ACHN (cell line): Measurements from ENCODE around the gene ME1.

ENCODE experiments used
- DNase-seq: peaks from one replicate; pipeline ENCODE4 v3.0.0-alpha.2; 2015
- in situ Hi-C: cut with HindIII; loops from 2 replicates; pipeline ENCODE4 v1.10.0; 2017; ENCODE audit warnings: low sequenced_read_pairs, low pct_ligation_motif_present, low pct_unique_long_range_greater_than_20kb

Gene ME1

GRCh38 chr6:83439201-83439600 lies 8.3 kb upstream of the ME1 start:
- in situ Hi-C loops, result no loop called here
- DNase-seq, result no peak

GRCh38 chr6:83436674-83437073 lies 5.8 kb upstream of the ME1 start:
- in situ Hi-C loops, result no loop called here
- no peak for DNase-seq

- in situ Hi-C loops, result no loop called here
- DNase-seq, result no peak
These were observed 2.3 kb upstream of the ME1 start for GRCh38 chr6:83433177-83433576.

GRCh38 chr6:83432636-83433035 lies 1.8 kb upstream of the ME1 start:
- no peak for DNase-seq
- in situ Hi-C loops, result no loop called here

DNA sequence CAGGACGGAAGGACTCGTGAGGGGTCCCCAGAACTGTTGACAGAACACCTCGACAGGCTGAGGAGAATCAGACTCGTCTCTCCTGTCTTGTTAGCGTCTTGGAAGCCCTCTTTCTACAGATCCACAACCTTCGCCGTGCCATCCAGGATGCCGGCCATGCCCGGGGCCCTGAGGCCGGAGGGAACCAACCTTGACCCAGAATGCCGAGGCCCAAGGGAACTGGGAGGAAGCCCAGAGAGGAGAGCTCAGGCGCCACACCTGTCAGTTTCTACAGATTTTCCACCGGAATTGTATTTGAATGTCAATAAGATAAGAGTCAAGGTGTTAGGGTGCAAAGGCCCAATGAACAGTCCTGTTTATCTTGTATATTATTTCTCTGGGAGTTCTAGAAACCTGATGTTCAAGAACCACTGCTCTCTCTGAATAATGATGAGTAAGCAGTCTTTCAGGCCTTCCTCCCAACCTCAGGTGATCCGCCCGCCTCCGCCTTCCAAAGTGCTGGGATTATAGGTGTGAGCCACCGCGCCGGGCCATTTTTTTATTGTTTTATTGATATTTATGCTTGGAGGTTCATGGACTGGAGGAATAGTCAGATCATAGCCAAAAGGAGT lies 799 bp upstream of the ME1 start:
- in situ Hi-C loops, result no loop called here
- no peak for DNase-seq

GRCh38 chr6:83429857-83430610 lies 817 bp downstream of the ME1 start:
- DNase-seq, result peak; percentile 48

GRCh38 chr6:83429269-83429668 lies 1.6 kb downstream of the ME1 start:
- in situ Hi-C loops, result no loop called here
- DNase-seq, result no peak

More at GRCh38 chr6:83429857-83430610, 817 bp downstream of the ME1 start:
- in situ Hi-C loops, result no loop called here

DNA sequence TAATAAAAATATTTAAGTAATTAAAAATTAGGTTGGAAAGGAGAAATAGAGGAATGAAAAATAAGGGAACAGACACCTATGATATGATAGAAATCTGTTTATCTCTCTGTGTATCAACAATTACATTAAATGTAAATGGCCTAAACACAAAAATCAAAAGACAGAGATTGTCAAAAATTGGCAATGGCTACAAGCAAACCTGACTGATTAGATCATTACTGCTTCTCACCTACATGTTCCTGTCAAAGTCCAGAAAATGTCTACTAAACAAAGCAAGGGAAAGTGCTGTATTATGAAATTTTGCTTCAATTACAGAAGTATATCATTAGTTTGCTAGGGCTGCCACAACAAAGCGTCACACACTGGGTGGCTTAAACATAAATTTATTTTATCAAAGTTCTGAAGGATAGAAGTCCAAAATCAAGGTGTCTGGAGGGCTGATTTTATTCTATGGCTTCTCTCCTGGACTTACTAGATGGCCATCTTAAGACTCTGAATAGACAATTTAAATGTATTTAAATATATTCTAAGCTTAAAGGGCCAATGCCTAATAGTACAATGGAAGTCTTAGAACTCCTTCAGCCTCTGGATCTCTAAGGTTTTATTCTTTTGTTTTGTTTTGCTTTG lies 6.3 kb downstream of the ME1 start:
- no peak for DNase-seq
- in situ Hi-C loops, result no loop called here

DNA sequence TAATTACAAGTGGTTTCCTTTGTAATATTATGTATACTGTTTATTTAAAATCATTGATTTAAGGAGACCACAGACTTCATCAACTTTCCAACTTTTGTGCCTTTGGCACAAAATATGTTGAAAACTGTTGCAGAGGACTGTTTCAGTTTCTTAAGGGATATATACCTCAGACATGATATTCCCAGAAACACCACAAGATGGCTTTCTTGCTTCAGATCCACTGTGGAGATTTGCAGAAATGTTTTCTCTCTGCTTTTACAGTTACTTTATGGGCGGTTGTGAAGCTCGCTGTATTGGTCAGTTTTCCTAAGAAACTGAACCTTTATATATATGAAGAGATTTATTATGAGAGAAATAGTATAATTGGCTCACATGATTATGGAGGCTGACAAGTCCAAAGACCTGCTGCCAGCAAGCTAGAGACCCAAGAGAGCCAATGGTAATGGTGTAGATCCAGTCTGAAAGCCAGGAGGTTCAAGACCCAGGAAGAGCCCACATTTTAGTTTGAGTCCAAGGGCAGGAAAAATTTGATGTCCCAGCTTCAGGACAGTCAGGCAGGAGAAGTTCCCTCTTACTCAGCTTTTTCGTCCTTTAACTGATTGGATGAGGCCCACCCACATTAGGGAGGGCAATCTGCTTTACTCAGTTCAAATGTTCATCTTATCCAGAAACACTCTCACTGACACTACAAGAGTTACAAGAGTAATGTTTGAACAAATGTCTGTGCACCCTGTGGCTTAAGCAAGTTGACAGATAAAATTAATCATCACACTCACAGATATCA lies 12.8 kb downstream of the ME1 start:
- peak; percentile 55 for DNase-seq
- in situ Hi-C loops, result no loop called here

DNA sequence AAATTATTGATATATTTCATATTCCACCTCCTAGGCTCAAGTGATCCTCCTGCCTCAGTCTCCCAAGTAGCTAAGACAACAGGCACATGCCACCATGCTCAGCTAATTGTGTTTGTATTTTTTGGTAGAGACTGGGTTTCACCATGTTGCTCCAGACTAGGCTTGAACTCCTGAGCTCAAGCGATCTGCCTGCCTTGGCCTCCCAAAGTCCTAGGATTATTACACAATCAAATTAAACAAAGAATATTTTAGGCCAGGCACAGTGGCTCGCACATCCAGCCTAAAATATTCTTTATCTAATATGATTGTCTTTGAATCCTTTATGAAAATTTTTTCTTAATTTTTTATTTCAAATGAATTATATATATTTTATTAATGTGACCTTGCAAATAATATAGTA lies 17.8 kb downstream of the ME1 start:
- in situ Hi-C loops, result no loop called here
- DNase-seq, result no peak

DNA sequence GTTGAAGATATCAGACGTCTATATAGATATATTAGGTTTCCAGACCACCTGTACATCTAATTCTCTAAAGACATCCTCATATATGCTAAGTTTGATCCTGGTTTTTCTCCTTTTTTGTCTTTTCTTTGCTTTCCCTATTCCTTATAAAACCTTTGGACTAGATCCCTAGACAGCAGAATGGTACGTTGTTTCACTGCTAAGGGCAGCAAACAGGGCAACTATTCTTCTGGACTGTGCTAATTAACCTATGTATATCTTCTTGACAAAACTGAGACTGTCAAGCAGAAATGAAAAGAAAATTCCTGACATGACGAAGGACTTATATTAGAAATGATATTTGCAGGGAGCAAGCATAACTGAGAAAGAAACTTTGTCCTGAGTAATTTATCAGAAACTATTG lies 19.1 kb downstream of the ME1 start:
- in situ Hi-C loops, result no loop called here
- no peak for DNase-seq

- no peak for DNase-seq
- in situ Hi-C loops, result no loop called here
These were observed 27.7 kb downstream of the ME1 start for GRCh38 chr6:83403191-83403590.

- in situ Hi-C loops, result no loop called here
- DNase-seq, result no peak
These were observed 41.2 kb downstream of the ME1 start for GRCh38 chr6:83389606-83390005.

GRCh38 chr6:83385473-83385872 lies 45.4 kb downstream of the ME1 start:
- in situ Hi-C loops, result no loop called here
- no peak for DNase-seq

GRCh38 chr6:83384751-83385150 lies 46.1 kb downstream of the ME1 start:
- no peak for DNase-seq
- in situ Hi-C loops, result no loop called here

- in situ Hi-C loops, result no loop called here
- no peak for DNase-seq
These were observed 48.9 kb downstream of the ME1 start for GRCh38 chr6:83381949-83382348.

DNA sequence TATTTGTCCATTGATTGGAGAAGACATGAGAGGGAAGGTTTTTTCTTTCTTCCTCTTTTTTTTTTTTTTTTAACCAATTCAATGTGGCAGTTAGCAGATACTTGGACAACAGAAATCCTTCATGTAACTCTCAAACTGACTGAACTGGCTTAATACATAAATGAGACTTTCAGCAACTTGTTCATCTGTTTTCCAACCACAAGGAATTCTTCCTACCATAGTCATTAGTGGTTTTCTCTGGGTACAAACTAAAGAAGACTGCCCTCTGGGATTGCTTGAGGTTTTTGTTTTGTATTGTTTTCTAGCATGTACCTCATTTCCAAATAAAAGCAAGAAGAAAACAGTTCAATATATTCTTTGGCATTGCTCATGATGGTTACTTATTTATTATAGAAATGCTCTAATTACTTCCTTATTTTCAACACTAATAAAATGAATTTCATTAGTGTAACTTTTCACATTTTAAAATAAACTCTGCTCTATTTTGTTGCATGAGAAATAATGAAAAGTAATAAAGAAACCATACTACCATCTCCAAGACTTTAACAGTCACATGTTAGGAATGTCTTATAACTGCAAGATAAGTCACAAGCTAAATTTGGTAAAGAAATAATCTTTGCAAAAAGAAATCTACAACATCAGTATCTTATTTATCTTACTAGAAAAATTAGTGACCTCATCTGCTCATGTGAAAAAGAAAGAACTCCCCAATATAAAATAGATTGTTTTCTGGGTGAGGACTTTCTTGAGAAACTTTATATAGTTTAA lies 52.0 kb downstream of the ME1 start:
- in situ Hi-C loops, result no loop called here
- peak; percentile 11 for DNase-seq

GRCh38 chr6:83371423-83371822 lies 59.4 kb downstream of the ME1 start:
- in situ Hi-C loops, result no loop called here
- no peak for DNase-seq

GRCh38 chr6:83370567-83370966 lies 60.3 kb downstream of the ME1 start:
- DNase-seq, result no peak
- in situ Hi-C loops, result no loop called here
